Duodenal mucosa (tissue), 2 donors: ENCODE results near the gene CWC15.
"Not testable (repeated sequence)": the region's sequence is repeated elsewhere in the genome, so short reads cannot be mapped to it uniquely, and the experiment has no call there.

Experiments
- H3K27ac ChIP-seq: one replicate; pipeline ENCODE4 v1.7.0; 2013; ENCODE audit warnings: low read depth, low read length
- H3K27me3 ChIP-seq, 2 donors: one replicate each; pipeline ENCODE4 v1.7.0; 2013; ENCODE audit warnings: low read length in 2 of 2, control low read depth in 1 of 2; ENCODE audit not compliant: insufficient read depth in 2 of 2, control insufficient read depth in 1 of 2
- H3K36me3 ChIP-seq, 2 donors: one replicate each; pipeline ENCODE4 v1.7.0; 2013; ENCODE audit warnings: low read length in 2 of 2, control low read depth in 1 of 2; ENCODE audit not compliant: insufficient read depth in 2 of 2, control insufficient read depth in 1 of 2
- H3K4me1 ChIP-seq, 2 donors: one replicate each; pipeline ENCODE4 v1.7.0; 2013; ENCODE audit warnings: low read length in 2 of 2, control low read depth in 1 of 2; ENCODE audit not compliant: insufficient read depth in 2 of 2, control insufficient read depth in 1 of 2
- H3K4me3 ChIP-seq, 2 donors: one replicate each; pipeline ENCODE4 v1.7.0; 2013; ENCODE audit warnings: low read length in 2 of 2, low read depth in 1 of 2
- H3K9ac ChIP-seq, 2 donors: one replicate each; pipeline ENCODE4 v1.7.0; 2013; ENCODE audit warnings: low read length in 2 of 2, low read depth in 1 of 2
- H3K9me3 ChIP-seq, 2 donors: one replicate each; pipeline ENCODE4 v1.7.0; 2013; ENCODE audit warnings: low read length in 2 of 2, control low read depth in 1 of 2; ENCODE audit not compliant: control insufficient read depth in 1 of 2

The CWC15 gene

DNA sequence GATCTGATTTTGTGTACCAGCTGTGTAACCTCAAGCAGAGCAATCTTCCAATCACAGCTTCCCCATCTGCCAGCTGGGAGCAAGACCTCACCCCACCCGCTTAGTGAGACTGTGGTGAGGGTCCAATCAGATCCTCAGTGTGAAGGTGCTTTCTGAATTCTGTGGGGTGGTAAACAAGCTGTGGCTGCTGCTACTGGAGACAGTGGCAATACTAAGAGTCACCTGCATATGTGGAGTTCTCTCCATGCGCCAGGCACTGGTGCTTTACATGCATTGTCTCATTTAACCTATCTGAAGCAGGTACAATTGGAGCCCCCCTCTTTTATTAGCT is 50.4 kb downstream of the CWC15 start:
- no peaks in the 10 kb centered on the region for H3K27me3 ChIP-seq
- H3K4me1 ChIP-seq, result peaks cover 19 to 29% of the 10 kb centered on the region in 2 donors
- no peak overlapping the region for H3K9ac ChIP-seq
- H3K4me3 ChIP-seq, result no peak overlapping the region
- no peaks in the 10 kb centered on the region for H3K9me3 ChIP-seq
- no peaks in the 10 kb centered on the region for H3K36me3 ChIP-seq
- H3K27ac ChIP-seq, result no peak overlapping the region

DNA sequence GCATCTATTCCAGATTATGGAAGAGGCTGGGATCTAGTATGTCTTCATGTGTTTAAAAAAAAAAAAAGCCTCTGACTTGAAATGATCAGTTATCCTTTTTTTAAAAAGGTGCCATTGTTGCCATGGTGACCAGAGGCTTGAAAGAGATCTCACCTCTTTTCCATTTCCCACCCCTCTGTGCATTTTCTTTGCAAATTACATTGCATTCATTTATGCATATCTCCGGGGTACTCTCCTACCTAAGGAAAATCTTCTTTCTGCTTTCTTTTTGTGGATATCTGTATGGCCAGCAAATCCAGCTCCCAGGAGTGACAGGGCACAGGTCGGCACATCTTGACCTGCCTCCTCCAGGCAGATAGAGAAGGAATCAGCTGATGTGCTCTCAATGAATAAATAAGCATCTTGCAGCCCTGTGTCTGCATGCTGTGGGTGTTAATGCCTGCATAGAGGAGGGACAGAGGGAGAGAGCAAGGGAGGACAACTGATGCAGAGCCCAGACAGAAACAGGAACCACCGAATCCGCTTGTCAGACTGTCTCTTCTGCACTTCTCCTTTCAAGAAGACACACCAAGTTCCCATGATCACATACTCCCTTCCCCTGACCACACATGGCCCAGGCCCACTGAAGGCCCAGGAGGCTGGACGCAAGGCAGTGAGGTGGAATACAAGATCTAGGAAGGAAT is 50.9 kb downstream of the CWC15 start:
- no peaks in the 10 kb centered on the region for H3K27me3 ChIP-seq
- no peaks in the 10 kb centered on the region for H3K9me3 ChIP-seq
- H3K9ac ChIP-seq, result no peak overlapping the region
- no peak overlapping the region for H3K4me3 ChIP-seq
- no peaks in the 10 kb centered on the region for H3K36me3 ChIP-seq
- H3K4me1 ChIP-seq, result peaks cover 18 to 28% of the 10 kb centered on the region in 2 donors
- H3K27ac ChIP-seq, result no peak overlapping the region

DNA sequence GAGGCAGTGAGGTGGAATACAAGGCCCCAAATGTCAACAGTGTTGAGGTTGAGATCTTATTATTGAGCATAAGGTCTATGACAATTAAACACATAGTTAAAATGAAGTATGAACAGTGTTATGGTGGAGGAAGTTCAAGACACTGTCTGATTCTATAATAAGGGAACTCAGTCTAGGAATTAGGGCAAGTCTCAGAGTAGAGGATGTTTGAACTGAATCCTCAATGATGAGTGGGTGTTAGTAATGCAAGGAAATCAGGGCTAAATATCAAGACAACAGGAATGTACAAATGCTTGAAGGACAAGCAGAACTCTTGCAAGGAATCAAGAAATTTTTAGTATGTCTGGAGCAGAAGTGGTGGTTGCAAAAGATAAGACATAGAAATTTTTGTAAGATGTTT is 53.0 kb downstream of the CWC15 start:
- Histone ChIP-seq H3K36me3 (no peaks in the 10 kb centered on the region), H3K4me1 (peaks cover 0 to 10% of the 10 kb centered on the region in 2 donors), H3K4me3 (no peak overlapping the region), H3K27me3 (no peaks in the 10 kb centered on the region), H3K9ac (no peak overlapping the region), H3K27ac (no peak overlapping the region), H3K9me3 (no peaks in the 10 kb centered on the region)

DNA sequence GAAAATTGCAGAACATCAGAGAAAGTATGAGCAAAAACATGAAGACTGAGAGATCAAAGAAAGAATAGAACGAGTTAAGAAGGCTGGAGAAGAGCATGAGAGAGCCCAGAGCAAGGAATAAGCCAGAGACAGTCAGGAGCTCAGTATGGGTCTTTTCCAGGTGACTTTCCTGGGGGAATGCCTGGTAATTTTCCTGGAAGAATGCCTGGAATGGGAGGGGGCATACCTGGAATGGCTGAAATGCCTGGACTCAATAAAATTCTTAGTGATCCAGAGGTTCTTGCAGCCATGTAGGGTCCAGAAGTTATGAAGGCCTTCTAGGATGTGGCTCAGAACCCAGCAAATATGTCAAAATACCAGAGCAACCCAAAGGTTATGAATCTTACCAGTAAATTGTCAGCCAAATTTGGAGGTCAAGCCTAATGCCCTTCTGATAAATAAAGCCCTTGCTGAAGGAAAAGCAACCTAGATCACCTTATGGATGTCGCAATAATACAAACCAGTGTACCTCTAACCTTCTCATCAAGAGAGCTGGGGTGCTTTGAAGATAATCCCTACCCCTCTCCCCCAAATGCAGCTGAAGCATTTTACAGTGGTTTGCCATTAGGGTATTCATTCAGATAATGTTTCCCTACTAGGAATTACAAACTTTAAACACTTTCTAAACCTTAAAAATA is 59.5 kb downstream of the CWC15 start:
- not testable (repeated sequence) for H3K9me3 ChIP-seq, H3K9ac ChIP-seq, H3K4me1 ChIP-seq, H3K4me3 ChIP-seq, H3K27me3 ChIP-seq, H3K36me3 ChIP-seq, H3K27ac ChIP-seq

DNA sequence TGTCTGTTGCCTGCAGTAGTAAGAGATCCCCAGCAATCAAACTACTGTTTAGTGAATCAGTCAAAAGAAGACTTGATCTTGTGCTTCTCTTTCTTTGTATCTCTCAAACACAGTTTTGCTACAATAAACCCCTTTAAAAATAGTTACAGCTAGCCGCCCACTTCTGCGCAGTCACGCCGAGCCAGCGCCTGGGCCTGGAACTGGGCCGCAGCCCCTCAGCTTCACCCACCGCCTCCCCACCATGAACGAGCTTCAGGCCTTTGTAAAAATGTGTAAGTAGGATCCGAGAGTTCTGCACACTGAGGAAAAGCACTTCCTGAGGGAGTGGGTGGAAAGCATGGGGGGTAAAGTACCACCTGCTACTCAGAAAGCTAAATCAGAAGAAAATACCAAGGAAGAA is 60.5 kb downstream of the CWC15 start:
- no peaks in the 10 kb centered on the region for H3K4me1 ChIP-seq
- no peaks in the 10 kb centered on the region for H3K27me3 ChIP-seq
- no peak overlapping the region for H3K9ac ChIP-seq
- no peak overlapping the region for H3K27ac ChIP-seq
- no peaks in the 10 kb centered on the region for H3K9me3 ChIP-seq
- H3K4me3 ChIP-seq, result no peak overlapping the region
- no peaks in the 10 kb centered on the region for H3K36me3 ChIP-seq
